ENCODE data around the gene GMPPB.

DNA sequence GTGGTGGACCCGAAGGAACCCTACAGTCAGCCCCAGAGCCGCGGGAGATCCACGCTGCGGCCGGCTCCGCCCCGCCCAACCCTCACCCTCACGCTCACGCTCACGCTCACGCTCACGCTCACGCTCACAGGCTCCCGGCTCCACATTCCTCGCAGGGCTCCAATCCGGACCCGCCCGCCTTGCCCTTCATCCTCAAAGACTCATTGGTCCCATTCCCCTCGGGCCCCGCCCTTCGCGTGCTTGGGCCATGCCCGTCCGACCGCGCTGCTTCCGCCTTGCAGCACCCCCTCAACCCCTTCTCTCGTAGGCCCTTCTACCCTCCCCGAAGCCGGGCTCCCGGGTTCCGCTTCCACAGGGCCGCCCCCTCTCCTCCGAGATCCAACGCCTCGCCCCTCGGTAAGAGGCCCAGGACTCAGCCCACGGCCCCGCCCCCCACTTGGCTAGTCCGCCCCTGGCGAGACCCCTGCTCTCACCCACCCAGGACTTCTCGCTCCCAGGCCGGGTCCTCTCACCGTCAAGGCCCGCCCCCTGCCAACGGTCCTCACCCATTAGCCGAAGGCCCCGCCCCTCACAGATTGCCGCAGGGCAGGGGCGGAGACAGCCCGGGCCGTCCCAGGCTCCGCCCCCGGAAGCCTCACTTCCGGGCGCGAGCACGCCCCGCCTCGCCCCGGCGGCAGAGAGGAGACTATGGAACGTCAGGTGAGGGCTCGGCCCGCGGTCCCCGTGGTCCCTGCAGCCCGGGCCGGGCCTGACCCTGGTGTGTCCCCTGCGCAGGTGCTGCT lies 49.8 kb downstream of the GMPPB start, which contains the start of gene APEH:
- TF ChIP-seq, protein P1, sequence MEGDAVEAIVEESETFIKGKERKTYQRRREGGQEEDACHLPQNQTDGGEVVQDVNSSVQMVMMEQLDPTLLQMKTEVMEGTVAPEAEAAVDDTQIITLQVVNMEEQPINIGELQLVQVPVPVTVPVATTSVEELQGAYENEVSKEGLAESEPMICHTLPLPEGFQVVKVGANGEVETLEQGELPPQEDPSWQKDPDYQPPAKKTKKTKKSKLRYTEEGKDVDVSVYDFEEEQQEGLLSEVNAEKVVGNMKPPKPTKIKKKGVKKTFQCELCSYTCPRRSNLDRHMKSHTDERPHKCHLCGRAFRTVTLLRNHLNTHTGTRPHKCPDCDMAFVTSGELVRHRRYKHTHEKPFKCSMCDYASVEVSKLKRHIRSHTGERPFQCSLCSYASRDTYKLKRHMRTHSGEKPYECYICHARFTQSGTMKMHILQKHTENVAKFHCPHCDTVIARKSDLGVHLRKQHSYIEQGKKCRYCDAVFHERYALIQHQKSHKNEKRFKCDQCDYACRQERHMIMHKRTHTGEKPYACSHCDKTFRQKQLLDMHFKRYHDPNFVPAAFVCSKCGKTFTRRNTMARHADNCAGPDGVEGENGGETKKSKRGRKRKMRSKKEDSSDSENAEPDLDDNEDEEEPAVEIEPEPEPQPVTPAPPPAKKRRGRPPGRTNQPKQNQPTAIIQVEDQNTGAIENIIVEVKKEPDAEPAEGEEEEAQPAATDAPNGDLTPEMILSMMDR (IDR thresholded peaks at IDR 0.05; ENCODE audit: low read depth, low read length, poor library complexity, severe bottlenecking): no peak
- no peak for TF ChIP-seq EZH2phosphoT487 (IDR thresholded peaks at IDR 0.05; ENCODE audit: borderline replicate concordance, low read length)
